ENCODE results near the gene ATP6V0A4. TPM values are rescaled to one million over a fixed set of nuclear protein-coding genes. Genes with fewer than 3 reads are reported as not detected.

Gene ATP6V0A4
- total RNA-seq, 1 donor: not detected

GRCh38 chr7:138773176-138773575 is 24.8 kb downstream of the ATP6V0A4 start:
- no peak for DNase-seq (ENCODE audit: low read depth)
- no peak for TF ChIP-seq CTCF (IDR thresholded peaks at IDR 0.05; ENCODE audit: insufficient read depth, low read length)
- H3K4me3 ChIP-seq (ENCODE audit: low read depth, low read length): no peak overlapping the region

- no peak for TF ChIP-seq CTCF (IDR thresholded peaks at IDR 0.05; ENCODE audit: insufficient read depth, low read length)
- no peak overlapping the region for H3K4me3 ChIP-seq (ENCODE audit: low read depth, low read length)
- no peak for DNase-seq (ENCODE audit: low read depth)
Measured at GRCh38 chr7:138770904-138771303, 27.1 kb downstream of the ATP6V0A4 start.

- TF ChIP-seq CTCF (IDR thresholded peaks at IDR 0.05; ENCODE audit: insufficient read depth, low read length): no peak
- DNase-seq (ENCODE audit: low read depth): no peak
Measured at GRCh38 chr7:138768241-138768640, 29.8 kb downstream of the ATP6V0A4 start.

DNA sequence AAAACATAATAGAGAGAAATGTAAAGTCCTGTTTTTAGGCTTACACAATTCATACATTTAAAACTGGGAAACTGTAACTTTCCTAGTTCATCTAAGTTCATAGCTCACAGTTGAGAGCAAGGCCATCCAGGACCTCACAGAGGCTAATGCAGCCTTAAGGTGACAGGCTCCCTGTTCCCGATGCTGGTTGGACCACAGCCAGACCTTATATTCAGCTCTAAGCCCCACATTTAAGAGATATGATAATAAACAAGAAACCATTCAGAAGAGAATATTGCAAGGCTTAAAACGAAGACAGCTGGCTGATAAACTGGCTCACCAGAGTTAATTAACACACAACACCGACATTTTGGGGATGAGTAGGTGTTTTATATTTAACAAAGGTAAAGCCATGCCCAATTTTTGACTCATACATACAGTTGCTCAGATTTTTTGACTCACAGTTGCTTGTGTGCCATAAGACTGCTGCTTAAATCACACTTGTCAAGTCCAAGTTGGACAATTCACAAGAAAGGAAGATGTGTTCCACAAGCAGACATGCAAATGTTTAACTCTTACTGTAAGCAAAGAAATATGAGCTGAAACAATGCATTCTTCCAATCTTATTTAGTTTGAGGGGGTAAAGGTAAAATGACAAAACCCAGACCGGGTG is 41.3 kb downstream of the ATP6V0A4 start:
- no peak overlapping the region for H3K4me3 ChIP-seq (ENCODE audit: low read depth, low read length)
- peak; percentile 8 for DNase-seq (ENCODE audit: low read depth)
- TF ChIP-seq CTCF (IDR thresholded peaks at IDR 0.05; ENCODE audit: insufficient read depth, low read length): no peak

More at GRCh38 chr7:138768241-138768640, 29.8 kb downstream of the ATP6V0A4 start:
- no peak overlapping the region for H3K4me3 ChIP-seq (ENCODE audit: low read depth, low read length)

DNA sequence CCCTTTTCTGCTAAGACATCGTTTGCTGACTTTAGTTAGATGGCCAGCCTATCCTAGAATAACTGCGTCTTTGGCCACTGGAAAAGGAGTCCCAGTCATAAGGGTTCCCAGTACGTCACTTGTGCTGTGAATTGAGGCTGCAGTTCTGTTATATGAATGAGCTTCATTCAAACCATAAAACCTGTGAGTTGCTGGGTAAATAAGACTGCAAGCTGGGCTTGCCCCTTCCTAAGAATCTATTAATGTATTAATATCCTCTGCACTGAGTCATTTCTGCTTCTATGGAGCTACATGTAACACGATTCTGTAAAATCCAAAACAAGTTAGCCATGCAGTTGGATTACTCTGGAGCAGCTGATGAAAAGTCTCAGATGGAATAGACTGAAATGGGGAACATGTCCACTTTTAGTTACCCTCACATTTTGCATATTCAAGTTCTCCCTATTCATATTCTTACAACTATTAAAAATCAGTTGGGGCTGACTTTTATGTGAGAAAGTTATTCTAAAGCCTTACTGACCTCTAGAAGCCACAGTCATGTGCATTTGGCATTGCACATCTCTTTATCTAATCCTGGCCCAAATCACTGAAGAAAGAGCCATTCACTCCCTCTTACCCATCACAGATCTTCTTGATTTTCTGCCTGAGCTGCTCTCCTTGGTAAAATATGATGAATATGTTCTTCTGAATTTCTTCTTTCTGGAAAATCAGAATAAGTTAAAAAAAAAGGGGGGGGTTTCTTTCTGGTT is 42.0 kb downstream of the ATP6V0A4 start:
- no peak overlapping the region for H3K4me3 ChIP-seq (ENCODE audit: low read depth, low read length)
- no peak for TF ChIP-seq CTCF (IDR thresholded peaks at IDR 0.05; ENCODE audit: insufficient read depth, low read length)
- DNase-seq (ENCODE audit: low read depth): peak; percentile 7

- TF ChIP-seq CTCF (IDR thresholded peaks at IDR 0.05; ENCODE audit: insufficient read depth, low read length): no peak
- H3K4me3 ChIP-seq (ENCODE audit: low read depth, low read length): no peak overlapping the region
- DNase-seq (ENCODE audit: low read depth): peak; percentile 29
Measured at GRCh38 chr7:138755331-138755747, 42.7 kb downstream of the ATP6V0A4 start.

Measured in fibroblast of the aortic adventitia (primary cell).